HG03097 (cell line): Measurements from ENCODE around the gene MAGI1.
"Not testable (repeated sequence)": the region's sequence is repeated elsewhere in the genome, so short reads cannot be mapped to it uniquely, and the experiment has no call there.

ENCODE experiments used
- ATAC-seq: cut with Tn5 transposase; IDR thresholded peaks from one replicate; pipeline ENCODE4 v1.9.1; 2021; ENCODE audit not compliant: unreplicated experiment, low FRiP score

MAGI1 gene

DNA sequence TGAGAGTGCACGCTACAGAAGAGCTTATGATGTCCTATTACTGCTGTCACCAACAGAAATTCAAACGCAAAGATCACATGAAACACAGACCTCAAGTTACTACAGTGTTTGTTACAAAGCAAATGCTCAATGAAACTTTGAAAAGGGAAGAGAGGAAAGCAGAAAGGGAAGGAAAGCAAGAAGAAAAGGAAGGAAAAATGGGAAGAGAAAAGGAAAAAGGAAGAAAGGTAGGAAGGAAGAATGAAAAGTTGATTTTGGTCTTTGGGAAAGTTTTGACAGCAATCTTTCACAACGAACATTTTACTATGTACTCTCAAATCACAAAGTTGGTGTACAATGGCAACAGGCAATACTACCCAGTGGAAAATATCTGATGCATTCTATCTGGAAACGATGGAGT lies 514.8 kb downstream of the MAGI1 start:
- no peak for ATAC-seq

DNA sequence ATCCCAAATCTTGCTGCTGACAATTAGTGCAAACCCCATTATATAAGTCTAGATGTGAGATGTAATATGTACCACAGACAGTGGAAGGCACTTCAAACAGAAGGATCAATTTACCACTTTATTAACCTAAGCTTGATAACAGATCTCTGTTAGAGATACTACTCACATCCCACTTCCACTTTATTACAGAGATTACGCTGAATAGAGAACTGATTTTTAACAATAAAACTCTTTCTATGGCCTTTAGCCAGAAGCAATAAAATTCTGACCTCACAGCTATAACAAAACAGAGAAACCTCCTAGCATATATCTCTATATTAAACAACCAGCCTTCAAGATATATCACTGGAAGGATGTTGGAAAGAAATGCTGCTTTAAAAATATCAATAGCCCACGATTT lies 517.7 kb downstream of the MAGI1 start:
- ATAC-seq: no peak

DNA sequence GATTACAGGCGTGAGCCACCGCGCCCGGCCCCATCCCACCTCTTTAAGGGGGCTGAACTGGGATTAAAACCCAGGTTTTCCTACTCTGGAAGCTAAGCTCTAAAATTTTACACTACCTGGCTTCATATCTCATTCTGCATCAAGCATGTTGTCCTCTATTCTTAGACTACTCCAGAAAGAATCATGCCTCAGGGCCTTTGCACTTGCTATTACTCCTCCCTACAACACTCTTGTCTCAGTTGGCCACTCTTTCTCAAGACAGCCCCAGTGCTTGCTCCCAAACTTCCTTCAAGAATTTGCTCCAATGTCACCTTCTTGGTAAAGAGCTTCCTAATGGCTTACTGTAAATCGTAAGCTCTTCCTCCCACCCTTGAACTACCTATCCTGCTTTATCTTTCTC lies 521.7 kb downstream of the MAGI1 start:
- ATAC-seq: no peak

DNA sequence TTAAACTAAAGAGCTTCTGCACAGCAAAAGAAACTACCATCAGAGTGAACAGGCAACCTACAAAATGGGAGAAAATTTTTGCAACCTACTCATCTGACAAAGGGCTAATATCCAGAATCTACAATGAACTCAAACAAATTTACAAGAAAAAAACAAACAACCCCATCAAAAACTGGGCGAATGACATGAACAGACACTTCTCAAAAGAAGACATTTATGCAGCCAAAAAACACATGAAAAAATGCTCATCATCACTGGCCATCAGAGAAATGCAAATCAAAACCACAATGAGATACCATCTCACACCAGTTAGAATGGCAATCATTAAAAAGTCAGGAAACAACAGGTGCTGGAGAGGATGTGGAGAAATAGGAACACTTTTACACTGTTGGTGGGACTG lies 524.4 kb downstream of the MAGI1 start:
- ATAC-seq: not testable (repeated sequence)

DNA sequence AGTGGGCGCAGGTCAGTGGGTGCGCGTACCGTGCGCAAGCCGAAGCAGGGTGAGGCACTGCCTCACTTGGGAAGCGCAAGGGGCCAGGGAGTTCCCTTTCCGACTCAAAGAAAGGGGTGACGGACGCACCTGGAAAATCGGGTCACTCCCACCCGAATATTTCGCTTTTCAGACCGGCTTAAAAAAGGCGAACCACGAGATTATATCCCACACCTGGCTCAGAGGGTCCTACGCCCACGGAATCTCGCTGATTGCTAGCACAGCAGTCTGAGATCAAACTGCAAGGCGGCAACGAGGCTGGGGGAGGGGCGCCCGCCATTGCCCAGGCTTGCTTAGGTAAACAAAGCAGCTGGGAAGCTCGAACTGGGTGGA lies 529.3 kb downstream of the MAGI1 start:
- not testable (repeated sequence) for ATAC-seq

DNA sequence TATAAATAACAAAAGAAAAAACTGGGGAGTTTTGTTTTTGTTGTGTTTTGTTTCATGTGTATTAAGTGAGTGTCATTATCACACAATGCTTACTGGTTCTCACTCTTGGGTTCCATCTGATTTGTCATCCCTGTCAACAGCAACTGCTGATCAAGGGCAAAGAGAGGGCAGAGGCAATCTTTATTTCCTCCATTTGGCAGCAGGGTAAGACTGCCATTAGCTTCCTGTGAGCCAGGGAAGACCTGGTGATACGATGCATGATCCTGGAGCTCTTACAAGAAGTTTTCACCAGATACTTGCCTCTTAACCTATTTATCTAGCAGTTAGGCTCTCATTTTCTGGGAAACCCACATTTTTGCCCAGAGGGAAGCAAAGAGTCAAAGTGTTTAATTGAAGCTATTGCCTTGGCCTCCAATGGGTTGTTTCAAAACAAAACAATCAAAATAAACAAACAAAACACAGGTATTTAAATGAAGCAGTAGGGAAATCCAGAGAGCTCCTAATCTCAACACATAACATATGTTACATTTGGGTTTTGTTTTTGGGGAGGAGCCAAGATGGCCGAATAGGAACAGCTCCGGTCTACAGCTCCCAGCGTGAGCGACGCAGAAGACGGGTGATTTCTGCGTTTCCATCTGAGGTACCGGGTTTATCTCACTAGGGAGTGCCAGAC lies 529.8 kb downstream of the MAGI1 start:
- no peak for ATAC-seq

DNA sequence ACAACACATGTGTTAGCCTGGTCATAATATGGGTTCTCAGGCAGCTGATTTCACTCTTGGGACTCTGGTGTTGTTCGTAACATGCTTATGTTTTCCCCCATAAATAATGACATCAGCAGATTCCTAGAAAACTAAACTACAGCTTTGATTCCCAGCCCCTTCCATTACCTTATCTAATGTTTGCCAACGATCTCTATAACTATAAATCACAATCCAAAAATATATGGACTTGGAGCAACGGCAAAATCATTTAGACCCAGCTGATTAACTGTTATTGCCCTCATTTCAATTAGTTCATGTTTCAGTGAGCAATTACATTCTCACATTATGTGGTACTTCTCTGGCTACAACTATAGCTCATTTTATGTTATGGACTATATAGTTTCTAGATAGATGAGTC lies 531.3 kb downstream of the MAGI1 start:
- ATAC-seq: no peak

DNA sequence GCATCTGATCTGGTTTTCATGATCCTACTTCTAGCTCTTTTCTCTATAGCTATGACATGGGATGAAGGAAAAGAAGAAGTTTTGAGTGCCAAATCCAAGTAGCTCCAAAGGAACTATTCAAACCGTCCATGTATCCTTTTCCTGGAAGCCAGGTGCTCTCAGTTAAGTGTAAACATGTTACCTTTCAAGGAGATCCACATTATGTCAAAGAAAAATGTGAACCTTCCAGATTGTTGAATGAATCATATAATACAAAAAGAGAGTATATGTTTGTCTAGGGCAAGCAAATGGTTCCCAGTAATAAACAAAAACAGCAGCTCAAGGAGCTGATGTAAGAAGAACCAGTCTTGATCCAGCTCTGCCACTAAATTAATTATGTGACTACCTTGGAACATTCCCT lies 534.9 kb downstream of the MAGI1 start:
- ATAC-seq: no peak

DNA sequence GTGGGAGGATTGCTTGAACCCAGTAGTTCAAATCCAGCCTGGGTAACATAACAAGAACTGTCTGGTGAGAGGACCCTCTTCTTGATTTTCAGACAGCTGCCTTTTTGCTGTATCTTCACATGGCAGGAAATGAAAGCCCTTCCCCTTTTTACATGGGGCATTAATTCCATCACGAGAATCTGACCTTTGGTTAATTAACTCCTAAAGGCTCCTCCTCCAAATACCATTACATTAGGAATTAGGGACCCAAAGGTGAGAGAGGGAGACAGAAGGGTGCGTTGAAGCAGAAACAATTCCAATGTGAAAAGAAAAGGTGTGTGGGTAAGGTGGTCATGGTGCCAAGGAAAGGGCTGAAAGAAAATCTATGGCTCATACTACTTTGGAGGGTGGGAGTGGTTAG lies 536.2 kb downstream of the MAGI1 start:
- no peak for ATAC-seq

DNA sequence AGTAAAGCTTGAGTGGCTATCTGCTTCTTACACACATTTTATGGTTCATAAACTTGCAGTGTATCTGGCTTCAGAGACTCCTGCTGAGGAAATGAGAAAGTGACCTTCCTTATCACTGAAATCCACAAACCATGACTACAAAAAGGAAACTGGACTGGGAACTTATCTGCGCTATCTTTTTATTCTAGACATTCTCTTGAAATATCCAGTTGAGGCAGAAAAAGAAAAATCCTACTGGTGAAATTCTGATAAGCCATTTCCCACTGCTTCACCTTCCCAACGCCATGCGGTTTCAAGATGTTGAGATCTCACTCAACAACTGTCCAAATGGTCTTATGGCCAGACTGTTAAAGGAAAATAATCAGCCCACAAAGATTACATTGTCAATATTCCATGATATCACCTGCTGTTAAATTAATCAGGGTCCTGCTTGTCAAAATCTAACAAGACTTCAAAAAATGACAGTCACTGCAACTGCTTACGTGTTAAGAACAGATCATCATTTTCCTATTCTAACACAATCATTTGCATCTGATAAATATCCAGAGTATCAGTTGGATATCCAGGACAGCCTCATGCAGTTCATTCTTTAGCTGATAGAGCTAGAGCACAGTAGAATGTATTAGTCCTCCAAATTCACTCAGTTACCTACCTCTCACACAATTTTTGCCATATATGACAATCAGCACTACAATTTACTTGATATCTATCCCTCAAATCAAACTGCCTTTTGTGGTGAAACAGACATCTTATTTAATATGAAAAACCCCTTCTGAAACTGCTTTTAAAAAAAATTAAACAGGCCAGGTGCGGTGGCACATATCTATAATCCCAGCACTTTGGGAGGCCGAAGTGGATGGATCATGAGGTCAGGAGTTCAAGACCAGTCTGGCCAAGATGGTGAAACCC lies 538.1 kb downstream of the MAGI1 start:
- no peak for ATAC-seq

DNA sequence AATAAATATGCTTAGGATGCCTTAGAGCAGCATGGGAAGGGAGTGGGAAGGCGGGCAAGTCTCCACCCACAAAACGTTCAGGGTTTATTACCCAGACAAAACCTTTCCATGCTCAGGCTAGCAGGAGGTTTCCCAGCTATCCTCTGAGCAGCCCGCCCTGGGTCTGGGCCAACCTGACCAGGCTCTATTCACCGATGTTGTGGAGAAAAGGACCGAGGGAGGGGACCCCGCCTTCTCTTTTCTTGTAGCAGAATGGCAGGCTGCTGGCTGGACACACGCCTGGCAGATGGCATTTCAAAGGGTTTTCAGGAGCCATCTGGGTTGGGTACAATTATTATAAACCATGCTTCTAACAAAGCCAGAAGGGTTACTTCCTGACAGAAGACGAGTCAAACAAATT lies 540.9 kb downstream of the MAGI1 start:
- no peak for ATAC-seq

DNA sequence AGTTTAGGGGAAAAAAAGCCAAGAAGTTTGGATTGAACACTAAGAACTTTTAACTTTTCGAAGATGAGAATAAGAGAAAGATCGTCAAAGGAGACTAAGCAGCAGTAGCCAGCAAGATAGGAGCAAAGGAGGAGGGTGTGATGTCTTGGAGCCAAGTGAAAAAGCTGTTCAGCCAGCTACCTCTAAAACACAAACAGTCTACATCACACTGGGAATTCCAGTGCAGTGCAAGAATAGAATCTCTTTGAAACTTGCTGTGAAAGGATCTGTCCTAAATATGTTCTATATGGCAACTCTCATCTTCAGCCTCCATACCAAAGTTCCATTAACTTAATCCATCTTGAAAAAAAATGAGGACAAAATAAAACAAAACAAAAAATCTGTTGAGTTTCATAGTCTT lies 541.5 kb downstream of the MAGI1 start:
- no peak for ATAC-seq

DNA sequence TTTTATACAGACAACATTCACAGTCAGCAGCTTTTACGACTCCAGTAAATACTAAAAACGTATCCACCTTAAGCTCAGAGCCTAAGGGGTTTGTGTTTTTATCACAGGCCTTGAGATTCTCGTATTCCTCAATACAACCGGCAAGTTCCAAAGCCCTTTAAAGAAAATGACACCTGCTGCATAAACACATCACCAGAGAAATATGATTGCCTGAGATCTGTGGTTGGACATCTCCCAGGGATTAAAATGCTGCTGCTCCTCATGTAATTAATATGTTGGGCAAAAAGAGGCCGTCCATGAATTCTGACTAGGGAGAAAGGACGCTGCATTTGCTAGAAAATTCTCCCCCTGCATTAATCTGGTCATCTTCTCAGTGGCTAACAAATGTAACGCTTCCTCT lies 544.8 kb downstream of the MAGI1 start:
- ATAC-seq: no peak

DNA sequence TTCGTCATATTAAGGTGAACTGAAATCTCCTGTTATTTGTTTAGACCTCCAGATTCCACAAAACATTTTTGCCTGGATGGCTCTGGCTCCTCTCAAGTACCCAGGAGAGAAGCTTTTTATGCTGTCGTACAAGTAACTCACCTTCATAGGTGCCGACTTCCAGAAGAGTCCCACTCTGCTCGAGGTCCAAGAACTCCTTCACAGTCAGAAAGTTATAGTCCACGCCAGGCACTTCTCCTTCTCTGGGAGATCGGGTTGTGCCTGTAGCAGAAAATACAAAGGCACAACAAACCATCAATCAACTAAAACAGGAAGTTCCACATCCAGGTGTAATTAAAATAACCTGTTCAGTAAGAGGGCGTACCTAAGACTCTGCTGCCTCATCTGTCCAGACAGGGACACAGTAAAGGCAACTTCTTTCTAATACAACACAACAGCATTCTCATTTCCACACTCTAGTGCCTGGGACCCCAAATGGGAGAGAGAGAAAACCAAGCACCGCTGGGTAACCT lies 545.3 kb downstream of the MAGI1 start:
- no peak for ATAC-seq

DNA sequence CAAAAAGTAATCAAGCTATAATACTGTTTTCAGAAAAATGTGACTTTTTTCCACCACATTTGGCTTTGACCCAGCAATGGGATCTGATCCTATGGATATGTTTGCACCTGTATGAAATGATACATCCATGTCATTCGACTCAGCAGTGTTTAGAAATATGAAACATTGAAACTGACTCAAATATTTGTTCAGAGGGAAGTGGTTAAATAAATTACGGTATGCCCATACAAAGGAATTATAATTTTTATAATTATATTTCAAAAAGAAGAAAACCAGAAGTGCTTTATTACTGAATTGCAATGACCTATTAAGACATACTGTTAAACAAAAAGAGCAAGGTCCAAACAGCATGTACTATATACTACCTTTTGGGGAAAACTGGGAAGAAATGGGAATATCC lies 546.5 kb downstream of the MAGI1 start:
- no peak for ATAC-seq

DNA sequence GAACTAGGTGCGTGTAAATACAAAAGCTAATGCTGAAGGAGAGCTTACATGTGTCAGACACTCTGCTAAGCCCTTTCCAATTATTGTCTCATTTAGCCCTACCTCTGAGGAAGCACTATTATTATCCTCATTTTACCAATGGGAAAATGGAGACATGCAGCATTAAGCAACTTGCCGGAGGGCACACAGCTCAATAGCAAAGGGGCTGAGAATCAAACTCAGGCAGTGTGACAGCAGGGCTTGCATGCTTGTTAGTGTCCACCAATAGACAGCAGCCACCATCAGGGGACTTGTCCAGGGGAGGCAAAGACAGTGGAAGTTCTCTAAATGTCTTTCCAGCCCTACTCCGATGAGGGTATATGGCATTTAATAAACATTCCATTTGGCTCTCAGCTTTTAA lies 548.6 kb downstream of the MAGI1 start:
- ATAC-seq: no peak

DNA sequence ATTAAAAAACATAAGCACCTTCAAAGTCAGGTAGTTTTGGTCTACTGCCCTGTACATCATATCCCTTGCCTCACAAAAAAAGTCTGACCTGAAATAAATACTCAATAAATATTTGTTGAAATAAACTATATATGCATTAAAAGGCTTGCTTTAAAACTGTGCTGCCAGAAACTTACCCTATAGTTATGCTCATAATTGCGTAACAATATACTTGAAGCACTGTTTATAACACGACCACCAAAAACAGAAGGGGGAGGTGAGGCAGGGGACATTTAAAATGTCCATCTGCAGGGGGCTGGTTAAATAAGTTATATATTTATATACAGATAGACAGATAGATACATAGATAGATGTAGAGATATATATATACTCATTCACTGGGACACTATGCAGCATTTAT lies 549.5 kb downstream of the MAGI1 start:
- ATAC-seq: no peak

DNA sequence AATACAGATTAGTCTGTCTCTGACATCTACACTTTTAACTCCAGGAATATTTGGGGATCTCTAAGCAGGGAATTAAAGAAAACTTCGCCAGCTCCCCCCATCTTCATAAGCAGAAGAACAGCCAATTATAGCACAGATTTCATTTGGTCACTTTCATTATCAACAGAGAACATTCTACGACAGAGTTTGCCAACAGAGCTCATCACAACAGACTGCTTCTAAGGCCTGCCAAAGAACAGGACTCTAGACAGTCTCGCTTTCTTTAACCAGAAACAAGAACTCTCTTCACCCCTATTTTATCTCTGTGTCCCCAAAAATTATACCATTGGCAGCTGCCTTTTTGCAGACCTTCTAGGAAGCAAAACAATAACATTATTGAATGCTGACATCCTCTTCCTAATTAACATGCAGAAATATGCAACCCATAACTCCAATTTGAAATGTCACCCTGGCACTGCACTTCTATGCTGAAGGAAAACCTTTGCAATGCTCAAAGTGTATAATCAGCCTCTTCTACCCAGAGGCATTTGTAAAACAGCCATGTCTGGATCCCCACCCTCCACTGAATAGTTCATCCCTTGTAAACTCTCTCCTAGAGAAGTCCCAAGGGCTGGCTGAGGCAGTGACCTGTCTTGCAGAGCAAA lies 552.8 kb downstream of the MAGI1 start:
- no peak for ATAC-seq

DNA sequence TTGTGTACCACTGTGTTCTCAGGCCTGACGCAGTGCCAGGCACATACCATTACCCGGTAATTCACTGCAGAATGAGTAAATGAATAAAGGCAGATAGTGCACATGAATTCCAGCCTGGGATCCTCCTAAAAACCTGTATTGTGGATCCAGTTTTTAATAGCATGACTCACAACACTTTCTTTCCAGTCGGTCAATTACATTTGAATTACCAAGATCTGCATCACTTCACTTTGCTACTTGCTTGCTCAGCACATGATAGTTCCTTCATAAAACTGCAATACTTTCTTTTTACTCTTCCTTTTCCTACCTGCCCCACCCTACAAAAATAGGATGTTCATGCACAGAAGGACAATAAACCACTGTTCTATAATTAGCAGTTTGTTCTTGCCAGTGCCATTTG lies 553.8 kb downstream of the MAGI1 start:
- no peak for ATAC-seq

DNA sequence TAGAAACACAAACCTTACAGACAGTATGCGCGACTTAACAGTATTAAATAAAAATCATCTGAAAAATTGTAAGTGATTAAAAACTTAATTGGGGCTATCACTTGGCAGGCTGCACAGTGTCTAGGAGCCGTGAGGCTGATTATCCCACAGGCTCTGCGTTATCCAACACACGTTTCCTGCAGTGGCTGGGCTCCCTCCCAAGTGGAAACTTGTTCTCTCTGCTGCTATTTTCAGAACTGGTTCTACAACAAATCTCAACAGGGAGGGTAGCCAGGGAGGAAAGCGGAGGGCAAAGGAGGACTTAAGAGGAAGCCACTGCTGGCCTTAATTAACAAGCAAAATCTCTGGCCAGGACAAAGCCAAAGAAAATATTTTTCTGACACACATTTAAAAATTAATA lies 555.2 kb downstream of the MAGI1 start:
- no peak for ATAC-seq

DNA sequence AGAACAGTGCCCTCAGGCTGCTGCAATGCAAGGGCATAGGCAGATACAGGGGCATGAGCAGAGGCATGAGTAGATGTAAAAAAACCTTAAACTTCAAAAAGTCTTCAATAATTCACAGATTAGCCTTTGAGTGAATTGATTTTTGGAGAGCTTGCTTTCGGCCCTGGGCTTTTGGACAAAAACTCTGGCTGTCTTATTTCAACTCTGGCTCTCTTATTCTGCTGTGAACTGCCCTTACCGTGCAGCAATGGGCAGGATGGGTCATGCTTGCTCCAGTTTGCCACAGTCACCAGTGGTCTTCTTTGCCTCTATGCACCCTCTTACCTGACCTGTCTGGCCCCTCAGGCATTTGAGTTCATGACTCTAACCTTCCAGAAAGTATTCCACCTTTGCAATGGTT lies 555.7 kb downstream of the MAGI1 start:
- no peak for ATAC-seq

DNA sequence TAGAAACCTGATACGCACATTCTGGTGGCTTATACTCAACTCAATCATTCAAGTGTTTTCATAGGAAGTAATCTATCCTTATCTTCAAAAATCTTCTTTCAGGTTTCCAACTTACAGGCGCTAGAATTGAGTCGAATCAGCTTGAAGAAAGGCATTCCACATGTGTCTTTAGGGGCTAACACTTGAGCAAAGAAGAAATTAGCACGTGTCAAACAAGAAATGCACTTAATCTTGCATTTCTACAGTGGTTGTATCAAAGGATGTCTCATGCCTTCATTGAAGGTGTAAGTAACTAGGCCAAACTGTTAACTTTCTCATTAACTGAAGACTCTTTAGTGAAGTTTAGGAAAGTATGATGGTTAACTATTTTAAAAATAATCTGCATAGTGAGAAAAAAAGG lies 557.6 kb downstream of the MAGI1 start:
- no peak for ATAC-seq
